Renal pelvis (tissue), 4 donors: ENCODE data around the gene LIM2. TPM values are rescaled to one million over a fixed set of nuclear protein-coding genes. Genes with fewer than 3 reads are reported as not detected.

ENCODE experiments used
- DNase-seq: peaks from one replicate; pipeline ENCODE4 v3.0.0-alpha.2; 2013
- polyA plus RNA-seq, 3 donors: library from polyadenylated mRNA; unstranded; fragments of 120-200 nt; gene quantifications; one replicate each; pipeline ENCODE4 v1.2.1, GENCODE V29; 2013; ENCODE audit not compliant: insufficient read length in 3 of 3

Gene LIM2
- polyA plus RNA-seq, 3 donors: 0.35 to 0.60 (median 0.44) TPM

DNA sequence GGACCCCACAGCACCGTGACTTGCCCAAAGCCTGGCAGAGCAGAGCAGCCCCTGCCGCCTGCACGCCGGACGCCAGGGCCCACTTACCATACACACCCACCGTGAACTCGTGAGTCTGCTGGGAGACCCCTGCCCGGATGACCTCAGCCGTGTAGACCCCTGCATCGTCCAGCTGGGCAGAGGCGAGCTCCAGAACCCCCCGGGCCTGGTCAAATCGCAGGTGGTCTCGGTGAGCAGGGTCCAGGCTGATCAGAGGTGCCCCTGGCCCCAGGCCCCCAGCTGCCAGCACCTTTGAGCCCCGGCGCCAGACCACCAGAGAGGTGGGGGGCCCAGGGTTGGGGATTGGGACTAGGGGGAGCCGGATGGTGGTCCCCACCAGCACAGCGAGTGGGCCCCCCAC lies 46.7 kb downstream of the LIM2 start:
- no peak for DNase-seq

DNA sequence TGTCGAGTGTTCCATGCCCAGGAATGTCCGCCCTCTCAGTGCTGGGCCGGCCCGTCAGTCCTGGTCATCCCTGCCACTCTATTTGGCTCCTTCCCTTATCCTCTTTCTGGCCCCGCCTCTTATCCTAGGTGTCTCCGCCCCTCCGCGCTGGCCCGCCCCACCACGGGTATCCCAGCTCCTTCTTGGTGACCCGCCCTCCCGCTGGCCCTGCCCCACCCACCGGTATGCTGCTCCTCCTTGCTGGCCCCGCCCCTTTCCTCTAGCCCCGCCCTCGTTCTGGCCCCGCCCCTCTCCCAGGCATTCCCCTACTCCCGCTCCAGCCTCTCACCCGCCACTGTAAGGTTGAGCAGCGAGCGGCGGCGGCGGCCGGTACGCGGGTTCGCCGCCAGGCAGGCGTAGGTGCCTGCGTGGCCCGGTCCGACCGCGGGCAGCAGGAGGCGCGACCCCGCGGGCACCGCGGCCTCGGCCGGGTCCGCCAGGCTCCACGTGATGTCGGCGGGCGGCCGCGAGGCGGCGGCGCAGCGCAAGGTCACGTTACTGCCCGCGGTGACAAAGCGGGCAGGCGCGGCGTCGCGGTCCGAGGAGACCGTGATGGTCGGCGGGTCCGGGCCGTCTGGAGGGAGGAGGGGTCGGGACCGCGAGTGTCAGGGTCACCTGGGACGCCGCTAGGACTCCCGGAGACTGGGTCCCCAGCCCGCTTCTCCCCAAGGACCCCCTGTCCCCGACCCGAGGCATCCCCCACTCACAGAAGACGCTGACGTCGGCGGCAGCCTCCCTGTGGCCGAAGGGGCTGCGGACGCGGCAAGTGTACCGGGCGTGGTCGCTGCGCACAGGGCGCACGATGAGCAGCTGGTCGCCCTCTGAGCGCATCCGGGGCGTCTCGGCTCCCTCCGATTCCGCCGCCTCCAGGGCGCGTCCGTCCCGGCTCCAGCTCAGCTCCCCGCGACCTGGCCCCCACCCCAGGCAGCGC lies 47.8 kb downstream of the LIM2 start:
- peak; percentile 93 for DNase-seq

DNA sequence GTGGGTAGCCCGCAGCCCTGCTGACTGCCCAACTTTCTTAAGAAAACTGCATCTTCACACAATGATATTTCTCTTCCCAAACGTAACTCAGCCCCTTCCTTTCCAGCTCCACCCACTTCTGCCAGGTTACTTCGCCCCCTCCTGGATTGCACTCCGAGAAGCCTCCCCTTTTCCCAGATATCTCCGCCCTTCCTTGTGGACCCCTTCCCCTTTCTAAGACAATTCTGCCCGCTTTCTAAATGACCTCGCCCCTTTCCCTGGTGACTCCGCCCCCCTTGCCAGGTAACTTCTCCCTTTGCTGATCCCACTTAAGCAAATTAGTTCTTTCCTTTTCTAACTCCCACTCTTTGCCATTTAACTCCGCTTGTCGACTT lies 48.5 kb downstream of the LIM2 start:
- no peak for DNase-seq

DNA sequence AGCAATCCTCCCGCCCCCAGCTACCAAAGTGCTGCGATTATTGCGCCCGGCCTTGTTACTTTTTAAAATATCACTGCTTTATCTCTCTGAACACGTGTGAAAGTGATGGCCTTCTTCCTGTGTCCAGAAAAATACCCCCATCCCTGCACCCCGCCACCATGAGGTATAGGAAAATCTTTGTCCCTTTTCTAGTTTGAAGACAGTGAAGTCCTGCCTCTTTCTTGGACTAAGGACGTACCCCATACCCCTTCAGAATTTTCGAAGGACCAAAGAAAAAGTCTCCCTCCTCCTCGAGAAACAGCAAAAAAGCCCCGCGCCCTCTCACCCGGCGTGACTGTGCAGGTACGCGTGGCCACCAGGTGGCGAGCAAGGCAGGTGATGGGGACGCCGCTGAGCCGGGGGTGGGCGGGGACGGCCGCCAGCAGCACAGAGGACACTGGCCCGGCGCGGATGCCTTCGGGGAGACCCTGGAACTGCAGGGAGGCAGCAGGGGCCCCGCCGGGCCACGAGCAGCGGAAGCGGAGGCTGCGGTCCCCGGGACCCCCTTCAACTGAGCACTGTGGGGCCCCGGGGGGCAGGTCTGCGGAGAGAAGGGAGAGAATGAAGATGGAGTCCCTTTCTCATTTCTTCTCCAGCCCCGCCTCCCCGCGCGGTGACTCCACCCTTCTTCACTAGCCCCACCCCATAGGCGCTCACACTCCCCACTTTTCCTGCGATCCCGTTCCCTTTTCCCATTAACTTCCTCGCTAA lies 49.0 kb downstream of the LIM2 start:
- peak; percentile 80 for DNase-seq

DNA sequence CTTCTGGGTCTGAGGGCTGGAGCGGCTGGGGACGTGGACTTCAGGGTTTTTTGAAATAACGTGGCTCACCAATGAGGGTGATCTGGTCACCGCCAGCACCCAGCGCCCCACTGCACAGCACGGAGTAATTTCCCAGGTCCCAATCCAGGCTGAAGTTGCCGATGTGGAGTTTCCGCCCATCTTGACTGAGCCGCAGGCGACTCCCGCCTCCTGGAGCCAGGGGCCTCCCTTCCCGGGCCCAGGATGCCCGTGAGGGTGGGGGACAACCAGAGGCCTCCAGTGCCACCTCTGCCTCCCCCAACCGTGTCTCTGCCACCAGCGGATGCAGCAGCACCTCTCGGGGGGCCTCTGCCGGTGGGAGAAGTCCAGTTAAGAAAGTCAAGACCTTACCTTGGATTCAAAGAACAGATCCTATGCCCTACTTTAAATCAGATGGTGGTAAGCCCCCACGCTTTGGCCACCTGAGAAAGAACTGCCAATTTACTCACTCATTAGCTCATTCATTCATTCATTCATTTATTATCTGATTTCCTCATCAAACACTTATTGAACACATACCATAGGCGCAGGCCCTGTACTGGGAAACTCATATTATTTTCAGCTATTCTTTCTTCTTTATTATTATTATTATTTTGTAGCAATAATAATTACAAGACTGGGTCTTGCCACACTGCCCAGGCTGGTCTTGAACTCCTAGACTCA lies 49.8 kb downstream of the LIM2 start:
- no peak for DNase-seq

DNA sequence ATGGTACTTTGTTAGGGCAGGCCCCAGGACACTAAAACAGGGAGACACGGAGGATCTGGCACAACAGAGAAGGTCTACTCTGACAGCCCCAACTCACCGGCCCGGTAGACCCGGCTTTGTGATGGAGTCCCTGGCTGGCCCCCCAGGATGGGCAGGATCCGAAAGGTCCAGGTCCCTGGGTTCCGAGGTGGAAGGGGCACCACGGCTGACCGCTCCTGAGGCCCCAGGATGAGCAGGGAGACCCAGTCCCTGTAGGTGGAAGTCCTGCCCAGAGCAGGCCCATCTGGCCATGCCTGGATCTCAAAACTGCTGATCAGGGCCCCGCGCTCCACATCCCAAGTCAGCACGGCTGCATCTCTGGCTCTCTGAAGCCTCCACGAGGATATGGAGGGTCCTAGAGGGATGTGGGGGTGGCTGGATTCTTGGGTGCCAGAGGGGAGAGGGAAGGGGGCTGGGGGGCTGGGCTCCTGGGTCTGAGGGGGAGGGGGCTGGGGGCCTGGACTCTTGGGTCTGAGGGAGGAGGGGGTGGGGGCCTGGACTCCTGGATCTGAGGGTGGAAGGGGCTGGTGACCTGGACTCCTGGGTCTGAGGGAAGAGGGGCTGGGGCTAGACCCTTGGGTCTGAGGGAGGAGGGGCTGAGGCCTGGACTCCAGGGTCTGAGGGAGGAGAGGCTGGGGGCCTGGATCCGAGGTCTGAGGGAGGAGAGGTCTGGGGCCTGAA lies 50.5 kb downstream of the LIM2 start:
- DNase-seq: no peak

DNA sequence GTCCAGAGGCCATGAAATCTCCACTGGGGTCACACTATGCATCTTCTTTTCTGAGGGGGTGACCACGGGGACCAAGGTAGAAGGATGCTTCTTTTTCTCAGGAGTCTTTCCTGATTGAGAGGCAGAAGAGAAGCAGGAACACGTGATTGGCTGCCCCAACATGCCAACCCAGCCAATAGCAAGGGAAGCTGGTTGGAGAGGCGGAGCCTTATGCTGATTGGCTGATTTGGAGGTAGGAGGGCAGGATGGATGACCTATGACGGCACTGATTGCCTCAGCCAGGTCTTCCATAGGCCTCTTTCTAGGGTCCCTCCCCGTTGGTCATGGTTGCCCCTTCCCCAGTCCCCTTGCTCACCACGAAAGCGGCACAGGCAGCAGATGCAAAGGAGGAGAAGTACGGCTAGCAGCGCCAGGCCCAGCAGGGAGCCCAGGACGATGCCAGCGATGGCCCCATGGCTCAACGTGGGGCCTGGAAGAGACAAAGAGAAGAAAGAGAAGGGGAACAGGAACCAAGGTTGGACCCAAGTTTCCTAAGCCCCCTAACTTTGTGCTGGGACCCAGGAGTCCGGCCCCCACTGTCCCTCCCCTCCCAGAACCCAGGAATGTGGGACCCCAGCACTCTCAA lies 53.8 kb downstream of the LIM2 start:
- DNase-seq: no peak

DNA sequence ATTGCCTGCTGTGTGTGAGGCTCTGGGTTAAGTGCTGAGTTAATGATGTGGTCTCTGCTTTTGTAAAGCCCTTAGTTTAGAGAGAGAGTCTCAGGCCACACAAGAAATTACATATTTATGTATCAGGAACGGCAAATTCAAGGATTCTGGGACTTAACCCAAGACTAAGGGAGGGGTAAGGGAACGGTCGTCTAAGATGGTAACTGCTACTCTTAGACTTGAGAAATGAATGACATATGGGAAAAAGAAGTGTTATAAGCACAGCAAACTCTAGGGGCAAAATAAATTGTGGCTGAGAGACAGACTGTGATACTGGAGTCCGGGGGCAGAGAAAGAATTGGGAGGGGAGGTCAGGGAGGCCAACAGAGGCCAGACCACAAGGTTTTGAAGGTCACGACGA lies 56.1 kb downstream of the LIM2 start:
- DNase-seq: no peak

DNA sequence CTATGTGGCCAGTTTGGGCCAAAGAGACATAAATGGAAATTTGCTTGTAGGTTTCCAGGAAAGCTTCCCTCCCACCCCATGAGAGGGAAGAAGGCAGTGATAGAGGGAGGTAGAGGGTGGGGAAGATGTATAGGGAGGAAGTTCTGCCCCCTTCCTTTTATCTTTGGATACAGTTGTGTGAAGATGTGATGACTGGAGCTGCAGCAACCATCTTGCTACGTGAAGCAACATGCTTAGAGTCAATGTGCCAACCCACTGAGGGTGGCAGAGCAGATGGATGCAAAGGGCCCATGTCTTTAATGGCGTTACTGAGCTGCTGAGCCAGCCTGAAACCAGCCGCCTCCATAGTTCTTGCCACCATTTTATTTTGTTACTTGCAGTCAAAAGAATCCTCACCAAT lies 56.6 kb downstream of the LIM2 start:
- no peak for DNase-seq

DNA sequence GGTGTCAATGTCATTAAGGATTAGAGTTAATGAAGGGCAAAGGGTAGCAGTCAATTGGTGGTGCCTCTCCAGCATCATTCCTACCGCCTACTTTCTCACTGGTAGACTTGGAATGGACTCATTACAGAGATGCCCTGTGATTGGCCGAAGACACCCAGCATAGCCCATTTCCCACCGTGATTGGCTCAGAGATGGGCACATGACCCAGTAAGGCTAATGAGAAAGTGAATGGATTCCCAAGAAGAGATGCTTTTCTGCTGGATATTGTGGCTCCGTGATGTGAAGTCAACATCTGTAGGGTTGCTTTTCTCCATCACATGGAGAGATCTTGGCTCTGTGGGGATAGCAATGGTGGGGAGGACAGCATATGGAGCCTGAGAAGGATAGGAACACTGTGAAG lies 57.4 kb downstream of the LIM2 start:
- no peak for DNase-seq

Other genes with a start within 250 kb of the LIM2 start
- under 1 TPM; 0.33 to 0.43 (median 0.36) TPM for gene SIGLEC7, start 245.7 kb downstream of the LIM2 start, polyA plus RNA-seq
- 1 to 10 TPM; 1.8 to 2.5 (median 2.3) TPM for gene CD33, start 162.9 kb downstream of the LIM2 start, polyA plus RNA-seq
- not detected for gene SIGLECL1, start 136.9 kb downstream of the LIM2 start, polyA plus RNA-seq
- gene IGLON5, start 76.3 kb downstream of the LIM2 start, polyA plus RNA-seq: 1 to 10 TPM; 1.9 to 4.7 (median 3.5) TPM
- 1 to 10 TPM; 4.1 to 5.8 (median 5.6) TPM for gene VSIG10L, start 45.8 kb downstream of the LIM2 start, polyA plus RNA-seq
- gene ETFB, start 21.6 kb downstream of the LIM2 start, polyA plus RNA-seq: 100 to 1,000 TPM; 143 to 171 (median 160) TPM
- gene CLDND2, start 19.0 kb downstream of the LIM2 start, polyA plus RNA-seq: 1 to 10 TPM; 1.8 to 2.7 (median 2.6) TPM
- gene NKG7, start 15.3 kb downstream of the LIM2 start, polyA plus RNA-seq: 1 to 10 TPM; 1.6 to 2.1 (median 1.8) TPM
- under 1 TPM; 0.22 to 0.39 (median 0.36) TPM for gene C19orf84, start 2.6 kb upstream of the LIM2 start, polyA plus RNA-seq
- gene SIGLEC10, start 29.7 kb upstream of the LIM2 start, polyA plus RNA-seq: 1 to 10 TPM; 1.1 to 1.7 (median 1.6) TPM
- under 1 TPM in 1 of 3 donors, not detected in 2; 0.10 TPM for gene SIGLEC8, start 70.5 kb upstream of the LIM2 start, polyA plus RNA-seq
- not detected for gene CEACAM18, start 90.6 kb upstream of the LIM2 start, polyA plus RNA-seq
- gene SIGLEC12, start 113.8 kb upstream of the LIM2 start, polyA plus RNA-seq: under 1 TPM in 2 of 3 donors, not detected in 1; 0.13 to 0.19 TPM
- gene SIGLEC6, start 143.7 kb upstream of the LIM2 start, polyA plus RNA-seq: under 1 TPM in 1 of 3 donors, not detected in 2; 0.16 TPM
- 10 to 100 TPM; 15.3 to 22.0 (median 17.3) TPM for gene ZNF175, start 183.3 kb upstream of the LIM2 start, polyA plus RNA-seq
- under 1 TPM in 2 of 3 donors, not detected in 1; 0.26 to 0.40 TPM for gene SIGLEC5, start 242.4 kb upstream of the LIM2 start, polyA plus RNA-seq